Heart right ventricle (tissue), 16 donors: ENCODE results near the gene PI4KB. TPM values are rescaled to one million over a fixed set of nuclear protein-coding genes. Genes with fewer than 3 reads are reported as not detected.

Experiments used
- ATAC-seq, 8 donors: fragments of 200-7000 bp; cut with Tn5 transposase; one replicate each; pipeline ENCODE4 v1.9.1; 2020; ENCODE audit warnings: mild to moderate bottlenecking in 8 of 8, moderate library complexity in 8 of 8, moderate number of reproducible peaks in 1 of 8
- DNase-seq, 2 donors: peaks; one replicate each; pipeline ENCODE4 v3.0.0-alpha.2; 2020
- H3K27ac ChIP-seq, 10 donors: fragments of 200-600 bp; sonication (generic) in 2 of 10; one replicate each; pipeline versions ENCODE4 v1.5.0 to v1.8.0; 2020 to 2022; ENCODE audit warnings: mild to moderate bottlenecking in 3 of 10
- H3K27me3 ChIP-seq, 7 donors: fragments of 200-600 bp; one replicate each; pipeline ENCODE4 v1.8.0; 2021 to 2022; ENCODE audit warnings: mild to moderate bottlenecking in 2 of 7
- H3K36me3 ChIP-seq, 9 donors: fragments of 200-600 bp; sonication (generic) in 1 of 9; one replicate each; pipeline versions ENCODE4 v1.5.0 to v1.8.0; 2020 to 2022; ENCODE audit warnings: mild to moderate bottlenecking in 2 of 9
- H3K4me1 ChIP-seq, 9 donors: fragments of 200-600 bp; sonication (generic) in 1 of 9; one replicate each; pipeline versions ENCODE4 v1.5.0 to v1.8.0; 2020 to 2022; ENCODE audit warnings: mild to moderate bottlenecking in 4 of 9
- H3K4me3 ChIP-seq, 10 donors: fragments of 200-600 bp; sonication (generic) in 2 of 10; one replicate each; pipeline versions ENCODE4 v1.5.0 to v1.8.0; 2020 to 2022; ENCODE audit warnings: mild to moderate bottlenecking in 7 of 10, moderate library complexity in 2 of 10
- H3K9me3 ChIP-seq, 11 donors: fragments of 200-600 bp in 10 of 11; sonication (generic) in 2 of 11; one replicate each; pipeline versions ENCODE4 v1.5.0 to v1.8.0; 2013 to 2022; ENCODE audit warnings: mild to moderate bottlenecking in 2 of 11, control low read depth in 1 of 11, moderate library complexity in 1 of 11
- WGBS, 2 donors: extraction: QIAGEN DNeasy Blood & Tissue Kit; methylation state at CpG; one replicate each; pipeline ENCODE4 v1.1.7; 2013; ENCODE audit warnings: inconsistent platforms in 1 of 2; 5-methylcytosine and 5-hydroxymethylcytosine counted together
- intact Hi-C, 10 donors: fragments of 100-400 bp; cut with DNase I; formaldehyde crosslinking; loops; one replicate each; pipeline versions ENCODE4 v1.11.1 to v1.14.2; 2022
- polyA plus RNA-seq, 2 donors: library from polyadenylated mRNA; stranded (reverse); fragments of 200-250 nt; gene quantifications; one replicate each; pipeline ENCODE4 v1.2.3, GENCODE V29; 2013
- total RNA-seq, 10 donors: library from RNA; stranded (reverse); fragmentation: NEBNext Ultra II Directional in 3 of 10; extraction: Animal tissue kit (Norgen Biotek cat#: 25700) in 3 of 10; gene quantifications; one replicate each; pipeline versions ENCODE4 v1.2.1 to v1.2.4, GENCODE V29; 2021 to 2023
- TF ChIP-seq, protein P1 (sequence below), 9 donors: fragments of 200-600 bp; sonication (generic) in 2 of 9; IDR thresholded peaks; one replicate each; pipeline versions ENCODE4 v1.5.0 to v1.8.0; 2021 to 2022; ENCODE audit warnings: antibody characterized with exemption in 9 of 9, mild to moderate bottlenecking in 5 of 9, moderate library complexity in 1 of 9
- donor health status: Arrhythmogenic right ventricular cardiomyopathy.
- donor health status: ischemic (EF 13 %, LVEDD 7.1; RV severe dilation, severe dysfunction).
- donor health status: healthy with polysubstance abuse.
- donor health status: DM: no; HTN: yes; CAD: no.
- donor health status: DM: no; HTN: no; CAD: no.
- donor health status: ischemic (EF 25% LVEDD 6.9; RV normal size, moderate dysfunction).
- donor health status: ischemic (EF 25% LVEDD 5.7; RV mildly dilated, moderate dysfunction).
- donor health status: healthy.
- donor health status: DM: yes; HTN: yes; CAD: no.
- donor health status: Ischemic cardiomyopathy.
- donor health status: ischemic (EF 35%, LVEDD 5.7; RV mildly dilated, moderate dysfunction).
- donor health status: nonischemic (EF 11% LVEDD 7.7; RV severe dilation, severe dysfunction).
- donor health status: DM: yes; HTN: yes; CAD: no.
- donor health status: PGD.
- donor health status: ischemic (EF 29% LVEDD 5.4; RV normal size, mild dysfunction).
- donor health status: nonischemic (EF 23%, LVEDD 6.1; RV moderate dilation, normal function).

Gene PI4KB
- total and polyA plus RNA-seq, 12 donors: 17.6 to 52.1 (median 40.2) TPM

DNA sequence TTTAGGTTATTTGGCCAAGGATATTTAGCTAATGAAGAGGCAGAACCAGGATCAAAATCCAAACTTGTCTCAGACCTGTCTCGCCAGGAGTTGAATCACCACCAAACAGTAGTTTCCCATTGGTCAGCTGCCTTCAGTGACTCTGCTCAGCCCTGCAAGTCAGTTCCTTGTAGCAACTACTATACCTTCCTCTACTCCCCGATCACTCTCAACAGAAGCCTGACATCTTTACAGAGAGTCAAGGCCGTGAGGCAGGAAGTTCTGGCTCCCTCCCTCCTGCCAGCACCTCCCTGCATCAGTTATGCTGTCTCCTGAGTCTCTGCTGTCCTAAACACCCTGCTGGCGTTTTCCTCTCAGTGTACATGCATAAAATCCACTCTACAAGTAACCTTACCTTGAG, 59.5 kb downstream of the PI4KB start:
- H3K27ac ChIP-seq: no peak overlapping the region
- 75% methylated on average over 4 of the region's 4 CpGs for WGBS, 2 donors

DNA sequence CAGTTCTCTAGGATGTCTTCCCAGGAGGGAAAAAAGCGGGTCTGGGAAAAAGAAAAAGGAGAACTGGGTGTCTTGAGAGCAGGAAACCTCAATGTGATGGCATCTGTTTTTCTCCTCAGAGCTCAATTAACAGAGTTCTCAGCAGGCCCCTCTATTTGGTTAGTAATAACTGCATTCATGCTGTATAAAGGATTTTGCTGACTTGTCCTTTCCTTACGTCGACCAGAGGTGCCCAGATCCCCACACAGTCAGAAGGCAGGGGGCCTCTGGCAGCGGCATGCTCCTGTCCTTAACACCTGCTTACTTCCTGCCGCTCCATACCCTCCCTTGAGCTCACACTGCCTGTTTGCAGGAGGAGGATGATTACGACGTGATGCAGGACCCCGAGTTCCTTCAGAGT, 60.4 kb downstream of the PI4KB start:
- no peak for ATAC-seq
- Histone ChIP-seq H3K4me3 (no peak overlapping the region), H3K4me1 (peaks cover 0 to 8% (median 0%) of the 10 kb centered on the region in 9 donors), H3K36me3 (peaks cover 0 to 100% (median 65%) of the 10 kb centered on the region in 9 donors), H3K9me3 (no peaks in the 10 kb centered on the region), H3K27me3 (no peaks in the 10 kb centered on the region), H3K27ac (no peak overlapping the region)
- no peak for DNase-seq
- intact Hi-C loops: no loop called here
- TF ChIP-seq, protein P1, sequence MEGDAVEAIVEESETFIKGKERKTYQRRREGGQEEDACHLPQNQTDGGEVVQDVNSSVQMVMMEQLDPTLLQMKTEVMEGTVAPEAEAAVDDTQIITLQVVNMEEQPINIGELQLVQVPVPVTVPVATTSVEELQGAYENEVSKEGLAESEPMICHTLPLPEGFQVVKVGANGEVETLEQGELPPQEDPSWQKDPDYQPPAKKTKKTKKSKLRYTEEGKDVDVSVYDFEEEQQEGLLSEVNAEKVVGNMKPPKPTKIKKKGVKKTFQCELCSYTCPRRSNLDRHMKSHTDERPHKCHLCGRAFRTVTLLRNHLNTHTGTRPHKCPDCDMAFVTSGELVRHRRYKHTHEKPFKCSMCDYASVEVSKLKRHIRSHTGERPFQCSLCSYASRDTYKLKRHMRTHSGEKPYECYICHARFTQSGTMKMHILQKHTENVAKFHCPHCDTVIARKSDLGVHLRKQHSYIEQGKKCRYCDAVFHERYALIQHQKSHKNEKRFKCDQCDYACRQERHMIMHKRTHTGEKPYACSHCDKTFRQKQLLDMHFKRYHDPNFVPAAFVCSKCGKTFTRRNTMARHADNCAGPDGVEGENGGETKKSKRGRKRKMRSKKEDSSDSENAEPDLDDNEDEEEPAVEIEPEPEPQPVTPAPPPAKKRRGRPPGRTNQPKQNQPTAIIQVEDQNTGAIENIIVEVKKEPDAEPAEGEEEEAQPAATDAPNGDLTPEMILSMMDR (IDR thresholded peaks at IDR 0.05): no peak
- WGBS, 2 donors: 75 to 84% methylated on average over 8 of the region's 8 CpGs

More for the DNA sequence above, 59.5 kb downstream of the PI4KB start:
- intact Hi-C loops: no loop called here
- Histone ChIP-seq H3K27me3 (no peaks in the 10 kb centered on the region), H3K9me3 (no peaks in the 10 kb centered on the region), H3K4me3 (no peak overlapping the region), H3K4me1 (peaks cover 0 to 9% (median 0%) of the 10 kb centered on the region in 9 donors), H3K36me3 (peaks cover 0 to 98% (median 59%) of the 10 kb centered on the region in 9 donors)
- no peak for ATAC-seq
- TF ChIP-seq, protein P1 (IDR thresholded peaks at IDR 0.05): no peak
- no peak for DNase-seq

DNA sequence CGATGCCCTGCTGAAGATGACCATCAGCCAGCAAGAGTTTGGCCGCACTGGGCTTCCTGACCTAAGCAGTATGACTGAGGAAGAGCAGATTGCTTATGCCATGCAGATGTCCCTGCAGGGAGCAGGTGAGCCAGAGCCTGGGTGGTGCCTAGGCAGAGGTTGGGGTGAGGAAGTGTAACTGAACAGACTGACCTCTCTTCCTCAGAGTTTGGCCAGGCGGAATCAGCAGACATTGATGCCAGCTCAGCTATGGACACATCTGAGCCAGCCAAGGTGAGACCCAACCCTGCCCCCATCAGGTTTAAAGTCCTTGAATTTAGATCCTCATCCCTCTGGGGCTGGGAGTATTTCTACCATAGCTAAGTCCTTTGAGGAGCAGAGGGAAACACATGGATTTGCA, 60.9 kb downstream of the PI4KB start:
- H3K4me1 ChIP-seq: peaks cover 0 to 3% (median 0%) of the 10 kb centered on the region in 9 donors
- TF ChIP-seq, protein P1 (IDR thresholded peaks at IDR 0.05): no peak
- H3K9me3 ChIP-seq: no peaks in the 10 kb centered on the region
- intact Hi-C loops: no loop called here
- ATAC-seq (no peak), DNase-seq (no peak)
- 95 to 100% methylated on average over 3 of the region's 3 CpGs for WGBS, 2 donors
- no peak overlapping the region for H3K4me3 ChIP-seq
- no peak overlapping the region for H3K27ac ChIP-seq
- peaks cover 0 to 97% (median 65%) of the 10 kb centered on the region in 9 donors for H3K36me3 ChIP-seq
- H3K27me3 ChIP-seq: no peaks in the 10 kb centered on the region

DNA sequence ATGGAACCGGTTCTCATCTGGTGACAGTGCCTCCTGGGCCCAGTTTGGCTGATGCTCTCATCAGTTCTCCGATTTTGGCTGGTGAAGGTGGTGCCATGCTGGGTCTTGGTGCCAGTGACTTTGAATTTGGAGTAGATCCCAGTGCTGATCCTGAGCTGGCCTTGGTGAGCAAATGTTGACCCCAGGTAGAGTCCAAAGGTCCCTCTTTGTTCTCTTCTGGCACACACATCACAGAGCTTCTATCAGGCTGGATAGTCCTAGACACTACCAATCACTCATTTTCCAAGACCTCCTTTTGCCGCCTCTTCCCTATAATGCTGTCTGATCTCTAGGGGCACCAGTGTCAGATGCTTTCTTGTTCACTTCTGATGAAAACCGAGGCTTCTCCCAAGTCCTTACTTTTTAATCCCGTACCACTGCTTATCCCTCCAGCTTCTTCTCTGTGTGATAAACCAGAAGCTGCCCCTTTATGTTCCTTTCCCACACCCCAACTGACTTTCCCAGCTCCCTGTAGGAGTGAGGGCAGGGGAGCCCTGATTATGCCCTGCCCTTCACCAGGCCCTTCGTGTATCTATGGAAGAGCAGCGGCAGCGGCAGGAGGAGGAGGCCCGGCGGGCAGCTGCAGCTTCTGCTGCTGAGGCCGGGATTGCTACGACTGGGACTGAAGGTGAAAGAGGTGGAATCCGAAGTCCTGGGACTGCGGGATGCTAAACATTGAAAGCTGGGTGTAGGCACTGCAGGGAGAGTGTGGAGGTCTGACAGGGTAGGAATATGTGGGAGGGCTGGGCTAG, 61.6 kb downstream of the PI4KB start:
- H3K27me3 ChIP-seq: no peaks in the 10 kb centered on the region
- H3K4me3 ChIP-seq: no peak overlapping the region
- TF ChIP-seq, protein P1 (IDR thresholded peaks at IDR 0.05): no peak
- intact Hi-C loops: no loop called here
- H3K36me3 ChIP-seq: peaks cover 0 to 90% (median 65%) of the 10 kb centered on the region in 9 donors
- DNase-seq (no peak), ATAC-seq (no peak)
- no peak overlapping the region for H3K27ac ChIP-seq
- 90 to 93% methylated on average over 14 of the region's 14 CpGs for WGBS, 2 donors
- no peaks in the 10 kb centered on the region for H3K9me3 ChIP-seq
- H3K4me1 ChIP-seq: no peaks in the 10 kb centered on the region
